Psoas muscle (tissue), 8 donors: ENCODE data around the gene CEACAM3. TPM values are rescaled to one million over a fixed set of nuclear protein-coding genes. Genes with fewer than 3 reads are reported as not detected.
"Not testable (repeated sequence)": the region's sequence is repeated elsewhere in the genome, so short reads cannot be mapped to it uniquely, and the experiment has no call there.

Experiments
- ATAC-seq, 4 donors: fragments of 200-7000 bp; cut with Tn5 transposase; one replicate each; pipeline ENCODE4 v1.9.1; 2020; ENCODE audit warnings: moderate library complexity in 3 of 4, mild to moderate bottlenecking in 2 of 4
- DNase-seq, 2 donors: peaks; one replicate each; pipeline ENCODE4 v3.0.0-alpha.2; 2020
- H3K27ac ChIP-seq: fragments of 200-600 bp; one replicate; pipeline ENCODE4 v1.8.0; 2022
- H3K27me3 ChIP-seq, 3 donors: fragments of 200-600 bp in 1 of 3; one replicate each; pipeline versions ENCODE4 v1.6.1 to v1.8.0; 2013 to 2022; ENCODE audit warnings: low read length in 2 of 3, mild to moderate bottlenecking in 2 of 3, moderate library complexity in 1 of 3; ENCODE audit not compliant: insufficient read depth in 3 of 3
- H3K36me3 ChIP-seq, 2 donors: fragments of 200-600 bp in 1 of 2; one replicate each; pipeline versions ENCODE4 v1.6.1 to v1.8.0; 2013 to 2022; ENCODE audit warnings: low read depth in 1 of 2, mild to moderate bottlenecking in 1 of 2, moderate library complexity in 1 of 2; ENCODE audit not compliant: insufficient read depth in 1 of 2
- H3K4me1 ChIP-seq: fragments of 200-600 bp; one replicate; pipeline ENCODE4 v1.8.0; 2022
- H3K4me3 ChIP-seq: fragments of 200-600 bp; one replicate; pipeline ENCODE4 v1.8.0; 2022; ENCODE audit warnings: mild to moderate bottlenecking
- H3K9me3 ChIP-seq: fragments of 200-600 bp; one replicate; pipeline ENCODE4 v1.8.0; 2022
- CTCF ChIP-seq: fragments of 200-600 bp; IDR thresholded peaks from one replicate; pipeline ENCODE4 v1.8.0; 2022; ENCODE audit warnings: antibody characterized with exemption
- WGBS, 3 donors: extraction: QIAGEN DNeasy Blood & Tissue Kit; methylation state at CpG; one replicate each; pipeline versions ENCODE4 v1.1.6 to v1.1.7; 2013; 5-methylcytosine and 5-hydroxymethylcytosine counted together
- intact Hi-C, 2 donors: fragments of 100-400 bp; cut with DNase I; formaldehyde crosslinking; loops; one replicate each; pipeline versions ENCODE4 v1.11.0 to v1.14.2; 2022
- polyA plus RNA-seq, 3 donors: library from polyadenylated mRNA; stranded (reverse); fragments of 200-250 nt; gene quantifications; one replicate each; pipeline ENCODE4 v1.2.3, GENCODE V29; 2013
- total RNA-seq, 4 donors: library from RNA; stranded (reverse); fragmentation: NEBNext Ultra II Directional in 2 of 4; extraction: Animal tissue kit (Norgen Biotek cat#: 25700) in 2 of 4; gene quantifications; one replicate each; pipeline versions ENCODE4 v1.2.1 to v1.2.4, GENCODE V29; 2021 to 2023
- donor health status: healthy with polysubstance abuse.
- donor health status: DM: no; HTN: no; CAD: no; lungs with moderate emphysema.
- donor health status: Bipolar disorder and iron deficiency.
- donor health status: healthy.
- donor health status: DM: yes; HTN: yes; CAD: no.
- donor health status: DM: no; HTN: no; CAD: no.
- donor health status: DM: no; HTN: no; CAD: no.
- donor health status: DM: yes; HTN: yes; CAD: no.

Gene CEACAM3
- total and polyA plus RNA-seq, 7 donors = 0.01 to 0.59 (median 0.05) TPM; not detected in 4

- Histone ChIP-seq H3K9me3 (no peaks in the 10 kb centered on the region), H3K4me1 (no peaks in the 10 kb centered on the region), H3K36me3 (no peaks in the 10 kb centered on the region), H3K27me3 (peaks cover 0 to 9% (median 3%) of the 10 kb centered on the region in 3 donors), H3K27ac (no peak overlapping the region), H3K4me3 (no peak overlapping the region)
- TF ChIP-seq CTCF = peak; percentile 51
- ATAC-seq (no peak), DNase-seq (no peak)
- intact Hi-C loops = no loop called here
- 4 to 12% (median 5%) methylated on average over 4 of the region's 4 CpGs for WGBS, 3 donors
Measured at GRCh38 chr19:41753936-41754529, 42.4 kb upstream of the CEACAM3 start.

- 36 to 38% (median 36%) methylated on average over 3 of the region's 3 CpGs for WGBS, 3 donors
- Histone ChIP-seq H3K27ac (no peak within 1 kb of the TSS), H3K36me3 (no peaks in the 10 kb centered on the region), H3K4me3 (no peak within 1 kb of the TSS), H3K9me3 (no peaks in the 10 kb centered on the region), H3K27me3 (peaks cover 0 to 15% (median 3%) of the 10 kb centered on the region in 3 donors), H3K4me1 (no peaks in the 10 kb centered on the region)
- DNase-seq (no peak), ATAC-seq (no peak)
- intact Hi-C loops = no loop called here
- no peak for TF ChIP-seq CTCF
Measured at GRCh38 chr19:41755328-41755913, 41.0 kb upstream of the CEACAM3 start, which contains the start of gene CEACAM6. TSS of gene CEACAM6 (plus strand) at chr19:41755530. CDS start at chr19:41755639, 109 bp downstream.

GRCh38 chr19:41758846-41759245 lies 37.5 kb upstream of the CEACAM3 start:
- no peak for TF ChIP-seq CTCF

GRCh38 chr19:41767115-41767514 lies 29.3 kb upstream of the CEACAM3 start:
- intact Hi-C loops = no loop called here
- WGBS, 3 donors = 85 to 91% (median 87%) methylated on average over 2 of the region's 2 CpGs

More at GRCh38 chr19:41758846-41759245, 37.5 kb upstream of the CEACAM3 start:
- ATAC-seq (no peak), DNase-seq (no peak)
- H3K36me3 ChIP-seq = no peaks in the 10 kb centered on the region
- H3K4me1 ChIP-seq = no peaks in the 10 kb centered on the region
- no peaks in the 10 kb centered on the region for H3K9me3 ChIP-seq
- H3K27me3 ChIP-seq = peaks cover 0 to 8% (median 6%) of the 10 kb centered on the region in 3 donors
- intact Hi-C loops = no loop called here
- no peak overlapping the region for H3K27ac ChIP-seq
- 70 to 80% (median 71%) methylated on average over 9 of the region's 9 CpGs for WGBS, 3 donors
- H3K4me3 ChIP-seq = no peak overlapping the region

GRCh38 chr19:41768105-41768504 lies 28.3 kb upstream of the CEACAM3 start:
- 55 to 64% (median 63%) methylated on average over 3 to 5 of the region's 5 CpGs for WGBS, 3 donors
- H3K36me3 ChIP-seq, H3K4me1 ChIP-seq, H3K27ac ChIP-seq, intact Hi-C loops, H3K9me3 ChIP-seq, DNase-seq, H3K27me3 ChIP-seq, H3K4me3 ChIP-seq, ATAC-seq: not testable (repeated sequence)

More at GRCh38 chr19:41767115-41767514, 29.3 kb upstream of the CEACAM3 start:
- no peaks in the 10 kb centered on the region for H3K36me3 ChIP-seq
- H3K9me3 ChIP-seq = no peaks in the 10 kb centered on the region
- no peak for TF ChIP-seq CTCF
- peaks cover 0 to 7% (median 4%) of the 10 kb centered on the region in 3 donors for H3K27me3 ChIP-seq
- no peak overlapping the region for H3K4me3 ChIP-seq
- H3K27ac ChIP-seq = no peak overlapping the region
- DNase-seq (no peak), ATAC-seq (no peak)
- H3K4me1 ChIP-seq = no peaks in the 10 kb centered on the region
